ENCODE measurements around the gene CRTAP.
A peak's percentile ranks its signal among the peaks of the same experiment; 100 is the strongest.
"Not testable (repeated sequence)": the region's sequence is repeated elsewhere in the genome, so short reads cannot be mapped to it uniquely, and the experiment has no call there.

Gene CRTAP

GRCh38 chr3:33113772-33114621 lies at the start of gene CRTAP:
CRTAP (plus strand) TSS chr3:33114014; CDS start chr3:33114078, 64 bp downstream.
- DNase-seq: peak; percentile 77

GRCh38 chr3:33064929-33065328 lies 48.9 kb upstream of the CRTAP start:
- DNase-seq: no peak

- peak; percentile 9 for DNase-seq
These were observed 46.3 kb upstream of the CRTAP start for GRCh38 chr3:33067484-33067883.

GRCh38 chr3:33069862-33070261 lies 44.0 kb upstream of the CRTAP start:
- peak; percentile 83 for DNase-seq

GRCh38 chr3:33071181-33071580 lies 42.6 kb upstream of the CRTAP start:
- DNase-seq: no peak

DNA sequence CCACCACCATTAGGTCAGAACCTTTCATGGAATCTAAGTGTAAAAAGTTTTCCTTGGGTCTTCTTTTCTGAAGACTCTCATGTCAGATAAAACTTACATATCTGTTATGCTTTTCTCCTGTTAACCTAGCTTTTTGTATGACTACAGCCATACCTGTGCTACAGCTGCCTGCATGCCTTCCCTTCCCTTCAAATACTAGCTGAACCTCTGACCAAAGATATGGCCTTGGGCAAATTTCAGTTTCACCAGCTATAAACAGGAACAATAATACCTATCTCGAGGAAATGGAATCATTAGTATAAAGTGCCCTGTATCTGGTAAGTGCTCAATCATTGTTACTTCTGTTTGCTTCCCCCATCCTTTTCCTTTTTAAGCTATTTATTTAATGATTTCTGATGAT lies 41.9 kb upstream of the CRTAP start:
- no peak for DNase-seq

DNA sequence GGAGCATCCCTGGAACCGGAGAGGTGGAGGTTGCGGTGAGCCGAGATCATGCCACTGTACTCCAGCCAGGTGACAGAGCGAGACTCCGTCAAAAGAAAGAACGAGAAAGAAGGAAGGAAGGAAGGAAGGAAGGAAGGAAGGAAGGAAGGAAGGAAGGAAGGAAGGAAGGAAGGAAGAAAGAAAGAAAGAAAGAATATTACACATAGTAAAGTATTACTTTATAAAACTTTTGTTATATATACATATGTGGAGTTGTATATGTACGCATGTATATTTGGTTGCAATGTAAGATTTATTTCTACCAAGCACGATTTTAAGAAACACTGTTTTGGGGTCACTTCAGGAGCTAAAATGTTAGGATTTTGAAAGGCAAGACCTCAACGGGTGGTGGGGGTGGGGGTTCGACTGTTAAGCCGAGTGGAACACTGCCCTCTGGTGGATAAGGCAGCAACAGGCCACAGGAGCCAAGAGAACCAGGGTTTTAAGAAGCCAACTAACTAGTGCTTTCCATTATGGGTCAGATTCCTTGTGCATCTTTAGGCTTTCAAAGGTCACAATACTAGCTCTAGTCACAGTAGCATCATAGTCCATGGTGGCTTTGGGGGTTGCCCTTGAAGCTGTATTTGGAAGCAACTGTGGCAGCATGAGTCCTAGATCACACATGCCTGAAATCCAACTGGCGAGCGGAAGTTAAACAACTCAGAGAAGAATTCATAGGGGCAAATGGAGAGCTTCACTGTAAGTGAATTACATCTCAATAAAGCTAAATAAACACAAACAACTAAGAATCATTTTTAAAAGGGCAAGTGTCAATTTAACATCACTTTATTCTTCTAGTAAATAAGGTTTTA lies 39.4 kb upstream of the CRTAP start:
- DNase-seq: peak; percentile 64

DNA sequence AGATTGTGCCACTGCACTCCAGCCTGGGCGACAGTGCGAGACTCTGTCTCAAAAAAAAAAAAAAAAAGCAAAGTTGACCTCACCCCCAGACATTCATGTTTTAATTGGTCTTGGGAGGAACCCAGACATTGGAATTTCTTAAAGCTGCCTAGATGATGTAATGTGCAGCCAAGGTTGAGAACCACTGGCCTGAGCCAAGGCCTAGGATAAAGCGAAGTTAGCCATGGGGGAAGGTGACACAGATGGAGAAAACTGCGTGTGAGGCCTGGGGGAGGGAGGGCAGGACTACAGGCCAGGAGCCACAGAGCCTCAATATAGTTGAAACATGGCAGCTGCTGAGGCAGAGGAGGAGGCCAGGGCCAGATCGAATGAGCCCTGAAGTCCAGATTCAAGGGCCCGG lies 37.8 kb upstream of the CRTAP start:
- DNase-seq: no peak

DNA sequence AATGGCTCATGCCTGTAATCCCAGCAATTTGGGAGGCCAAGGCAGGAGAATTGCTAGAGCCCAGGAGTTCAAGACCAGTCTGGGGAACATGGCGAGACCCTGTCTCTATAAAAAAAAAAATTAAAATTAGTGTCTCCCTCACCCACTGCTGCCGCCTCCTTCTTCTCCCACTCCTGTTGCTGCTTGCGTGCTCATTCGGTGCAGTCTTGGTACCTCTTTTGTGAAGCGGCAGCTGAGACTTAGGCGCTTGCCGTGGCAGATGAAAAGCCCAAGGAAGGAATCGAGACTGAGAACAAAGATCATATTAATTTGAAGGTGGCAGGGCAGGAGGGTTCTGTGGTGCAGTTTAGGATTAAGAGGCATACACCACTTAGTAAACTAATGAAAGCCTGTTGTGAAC lies 36.9 kb upstream of the CRTAP start:
- DNase-seq: no peak

GRCh38 chr3:33077976-33078375 lies 35.8 kb upstream of the CRTAP start:
- DNase-seq: no peak

DNA sequence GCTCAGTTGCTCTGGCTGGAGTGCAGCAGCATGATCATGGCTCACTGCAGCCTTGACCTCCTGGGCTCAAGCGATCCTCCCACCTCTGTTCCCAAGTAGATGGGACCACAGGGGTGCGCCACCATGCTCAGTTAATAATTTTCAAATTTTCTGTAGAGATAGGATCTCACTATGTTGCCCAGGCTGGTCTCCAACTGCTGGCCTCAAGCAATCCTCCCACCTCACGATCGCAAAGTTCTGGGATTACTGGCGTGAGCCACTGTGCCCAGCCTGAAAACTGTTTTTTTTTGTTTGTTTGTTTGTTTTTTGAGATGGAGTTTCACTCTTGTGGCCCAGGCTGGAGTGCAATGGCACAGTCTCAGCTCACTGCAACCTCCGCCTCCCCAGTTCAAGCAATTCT lies 34.0 kb upstream of the CRTAP start:
- DNase-seq: not testable (repeated sequence)

DNA sequence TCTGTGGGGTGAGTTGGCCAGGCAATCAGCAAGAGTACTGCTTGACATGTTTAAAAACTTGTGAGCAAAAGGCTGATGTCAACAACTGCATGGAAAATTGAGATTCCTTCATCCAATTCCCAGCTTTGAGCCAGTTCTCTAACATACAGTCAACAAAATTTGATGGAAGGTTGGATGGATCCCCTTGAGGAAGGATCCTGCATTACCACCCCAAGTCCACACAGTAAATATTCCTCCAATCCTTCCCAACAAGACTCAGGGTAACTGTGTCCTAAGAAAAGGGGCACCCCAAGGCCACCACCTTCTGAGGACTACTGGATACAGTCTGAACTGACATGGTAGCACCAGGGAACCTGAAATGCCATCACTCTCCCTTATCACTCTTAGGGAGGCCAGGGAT lies 32.0 kb upstream of the CRTAP start:
- DNase-seq: no peak

GRCh38 chr3:33083958-33084357 lies 29.9 kb upstream of the CRTAP start:
- DNase-seq: no peak

GRCh38 chr3:33088691-33089090 lies 25.1 kb upstream of the CRTAP start:
- DNase-seq: no peak

- DNase-seq: no peak
These were observed 24.3 kb upstream of the CRTAP start for GRCh38 chr3:33089515-33089914.

DNA sequence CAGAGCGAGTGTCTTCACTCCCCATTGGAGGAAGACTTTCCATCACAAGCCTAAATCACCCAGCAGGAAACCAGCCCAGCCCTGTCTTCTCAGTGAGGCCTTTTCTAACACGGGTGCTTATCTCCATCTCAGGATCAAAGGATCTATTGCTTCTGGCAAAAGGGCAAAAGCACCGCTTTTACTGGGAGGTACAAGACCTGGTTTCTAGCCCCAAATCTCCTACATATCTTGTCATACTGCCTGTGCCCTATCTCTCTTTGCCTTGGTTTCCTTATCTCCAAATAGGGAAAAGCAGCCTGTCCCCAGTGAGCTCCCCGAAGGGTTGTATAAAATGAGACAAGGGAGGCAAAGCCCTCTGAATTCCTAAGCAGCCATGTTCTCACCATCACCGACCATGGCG lies 22.1 kb upstream of the CRTAP start:
- DNase-seq: no peak

- no peak for DNase-seq
These were observed 21.1 kb upstream of the CRTAP start for GRCh38 chr3:33092496-33093254.

GRCh38 chr3:33093847-33094246 lies 20.0 kb upstream of the CRTAP start:
- DNase-seq: no peak

GRCh38 chr3:33095436-33095835 lies 18.4 kb upstream of the CRTAP start:
- no peak for DNase-seq

- peak; percentile 38 for DNase-seq
These were observed 17.5 kb upstream of the CRTAP start for GRCh38 chr3:33096093-33096868.

DNA sequence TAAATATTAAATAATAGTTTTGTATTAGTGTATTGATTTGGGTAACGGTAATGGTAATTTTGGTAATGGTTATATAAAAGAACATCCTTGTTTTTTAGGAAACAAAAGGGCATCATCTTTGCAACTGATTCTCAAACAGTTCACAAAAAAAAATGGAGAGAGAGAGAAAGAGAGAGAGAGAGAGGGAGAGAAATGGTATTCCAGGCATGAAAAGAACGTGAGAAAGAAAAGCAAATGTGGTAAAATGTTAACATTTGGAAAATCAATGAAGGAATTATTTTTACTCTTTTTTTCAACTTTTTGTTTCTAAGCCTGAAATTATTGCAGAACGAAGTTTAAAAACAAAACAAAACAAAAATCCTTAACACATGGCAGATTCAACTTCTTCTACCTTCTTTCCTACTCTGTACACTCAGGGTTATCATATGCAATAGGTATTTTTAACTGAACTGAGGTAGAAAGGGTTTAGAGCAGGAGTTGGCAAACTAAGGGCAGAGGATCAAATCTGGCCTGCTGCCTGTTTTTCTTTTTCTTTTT lies 14.6 kb upstream of the CRTAP start:
- no peak for DNase-seq

- DNase-seq: no peak
These were observed 14.1 kb upstream of the CRTAP start for GRCh38 chr3:33099701-33100100.

Data from DMS53 (cell line).